Measurements from ENCODE around the gene NHLRC4.

DNA sequence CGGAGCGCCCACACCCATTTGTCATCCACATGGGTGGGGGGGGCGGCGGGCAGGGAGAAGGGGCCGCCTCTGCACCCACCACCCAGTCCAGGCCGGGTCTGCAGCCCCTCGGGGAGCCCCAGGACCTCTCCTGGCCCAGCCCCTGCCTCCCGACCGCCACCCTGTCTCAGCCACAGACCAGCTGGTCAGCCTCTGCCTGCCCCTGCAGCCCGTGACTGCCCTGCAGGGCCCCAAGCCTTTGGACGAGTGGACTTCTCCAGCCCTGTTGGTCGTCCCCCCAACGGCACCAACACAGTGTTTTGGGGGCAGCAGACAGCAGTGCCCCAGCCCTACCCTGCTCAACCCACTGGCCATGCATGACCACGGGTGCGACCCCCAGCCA is 5.4 kb upstream of the NHLRC4 start:
- TF ChIP-seq, protein P1, sequence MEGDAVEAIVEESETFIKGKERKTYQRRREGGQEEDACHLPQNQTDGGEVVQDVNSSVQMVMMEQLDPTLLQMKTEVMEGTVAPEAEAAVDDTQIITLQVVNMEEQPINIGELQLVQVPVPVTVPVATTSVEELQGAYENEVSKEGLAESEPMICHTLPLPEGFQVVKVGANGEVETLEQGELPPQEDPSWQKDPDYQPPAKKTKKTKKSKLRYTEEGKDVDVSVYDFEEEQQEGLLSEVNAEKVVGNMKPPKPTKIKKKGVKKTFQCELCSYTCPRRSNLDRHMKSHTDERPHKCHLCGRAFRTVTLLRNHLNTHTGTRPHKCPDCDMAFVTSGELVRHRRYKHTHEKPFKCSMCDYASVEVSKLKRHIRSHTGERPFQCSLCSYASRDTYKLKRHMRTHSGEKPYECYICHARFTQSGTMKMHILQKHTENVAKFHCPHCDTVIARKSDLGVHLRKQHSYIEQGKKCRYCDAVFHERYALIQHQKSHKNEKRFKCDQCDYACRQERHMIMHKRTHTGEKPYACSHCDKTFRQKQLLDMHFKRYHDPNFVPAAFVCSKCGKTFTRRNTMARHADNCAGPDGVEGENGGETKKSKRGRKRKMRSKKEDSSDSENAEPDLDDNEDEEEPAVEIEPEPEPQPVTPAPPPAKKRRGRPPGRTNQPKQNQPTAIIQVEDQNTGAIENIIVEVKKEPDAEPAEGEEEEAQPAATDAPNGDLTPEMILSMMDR (IDR thresholded peaks at IDR 0.05): no peak
- TF ChIP-seq POLR2A (IDR thresholded peaks at IDR 0.05) (no peak), POLR2AphosphoS5 (IDR thresholded peaks at IDR 0.05) (no peak), EP300 (IDR thresholded peaks at IDR 0.05) (no peak)

Measured in stomach (tissue), 4 donors.